Measurements from ENCODE around the gene FOXA2.

The FOXA2 gene

DNA sequence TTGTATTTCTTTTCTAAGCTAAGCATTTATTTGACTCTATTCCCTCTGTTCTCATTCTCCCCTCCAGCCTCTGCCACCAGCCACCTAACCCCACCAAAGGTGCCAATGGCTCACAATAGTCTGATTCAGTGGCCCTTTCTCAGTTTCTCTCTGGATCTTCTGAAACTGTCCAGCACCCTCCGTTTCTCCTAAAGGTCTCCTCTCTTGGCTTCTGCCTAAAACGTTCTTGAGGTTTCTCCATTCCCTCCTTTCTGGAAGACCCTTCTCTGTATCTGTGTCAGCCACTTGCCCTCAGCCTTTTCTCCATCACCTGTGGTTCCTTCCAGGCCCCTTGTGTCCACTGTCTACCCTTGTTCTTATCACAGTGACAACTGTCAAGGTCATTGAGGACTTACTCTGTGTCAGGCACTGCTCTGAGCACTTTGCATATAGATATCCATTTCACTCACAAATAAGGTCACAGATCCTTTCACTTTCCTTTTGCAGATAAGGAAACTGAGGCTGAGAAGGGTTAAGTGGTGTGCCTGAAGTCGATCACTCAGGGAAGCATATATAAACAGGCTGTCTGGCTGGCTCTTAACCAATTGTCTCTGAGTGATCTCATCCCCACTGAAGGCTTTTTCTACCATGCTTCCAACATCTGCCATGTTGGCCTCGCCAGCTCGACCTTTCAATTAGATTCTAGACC lies 48.1 kb downstream of the FOXA2 start:
- no peak overlapping the region for H3K27ac ChIP-seq
- no peak for DNase-seq (ENCODE audit: low spot score)
- TF ChIP-seq CTCF (conservative IDR thresholded peaks at IDR 0.05; ENCODE audit: low read depth): no peak
- POLR2A ChIA-PET (ENCODE audit: low non-redundant PET): no interaction called here
- CTCF ChIA-PET: no interaction called here

DNA sequence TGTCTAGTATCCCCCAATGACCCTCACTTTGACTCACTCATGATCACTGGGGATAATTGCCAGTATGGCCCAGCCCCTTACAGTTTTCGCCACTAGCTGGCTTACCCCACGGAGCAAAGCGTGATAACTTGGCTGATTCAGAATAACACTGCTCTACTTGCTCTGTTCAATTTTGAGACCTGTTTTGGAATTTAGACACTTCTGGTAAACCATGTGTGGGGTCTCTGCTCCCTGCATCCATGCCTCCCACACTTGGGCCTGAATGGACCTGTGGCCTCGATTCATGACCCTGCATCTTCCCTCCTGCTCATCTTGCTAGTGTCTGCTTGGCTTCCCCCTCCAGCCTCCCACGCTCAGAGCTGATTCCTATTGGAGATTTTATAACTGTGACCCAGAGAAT lies 48.9 kb downstream of the FOXA2 start:
- DNase-seq (ENCODE audit: low spot score): no peak
- no peak for TF ChIP-seq CTCF (conservative IDR thresholded peaks at IDR 0.05; ENCODE audit: low read depth)
- no peak overlapping the region for H3K27ac ChIP-seq
- ChIA-PET POLR2A (ENCODE audit: low non-redundant PET) (no interaction called here), CTCF (no interaction called here)

- POLR2A ChIA-PET (ENCODE audit: low non-redundant PET): no interaction called here
- H3K27ac ChIP-seq: no peak overlapping the region
- no peak for DNase-seq (ENCODE audit: low spot score)
- CTCF ChIA-PET: interaction anchor here (0.7 kb wide), 1 partner anchor 148 kb away, joined by 5 read pairs; no protein-coding TSS in a partner anchor
- TF ChIP-seq CTCF (conservative IDR thresholded peaks at IDR 0.05; ENCODE audit: low read depth): no peak
These were observed 50.3 kb downstream of the FOXA2 start for GRCh38 chr20:22533823-22534751.

- ChIA-PET POLR2A (ENCODE audit: low non-redundant PET) (no interaction called here), CTCF (interaction anchor here (0.7 kb wide), 1 partner anchor 936 kb away, joined by 3 read pairs; no protein-coding TSS in a partner anchor)
- no peak overlapping the region for H3K27ac ChIP-seq
- DNase-seq (ENCODE audit: low spot score): no peak
- no peak for TF ChIP-seq CTCF (conservative IDR thresholded peaks at IDR 0.05; ENCODE audit: low read depth)
These were observed 51.8 kb downstream of the FOXA2 start for GRCh38 chr20:22532598-22532997.

DNA sequence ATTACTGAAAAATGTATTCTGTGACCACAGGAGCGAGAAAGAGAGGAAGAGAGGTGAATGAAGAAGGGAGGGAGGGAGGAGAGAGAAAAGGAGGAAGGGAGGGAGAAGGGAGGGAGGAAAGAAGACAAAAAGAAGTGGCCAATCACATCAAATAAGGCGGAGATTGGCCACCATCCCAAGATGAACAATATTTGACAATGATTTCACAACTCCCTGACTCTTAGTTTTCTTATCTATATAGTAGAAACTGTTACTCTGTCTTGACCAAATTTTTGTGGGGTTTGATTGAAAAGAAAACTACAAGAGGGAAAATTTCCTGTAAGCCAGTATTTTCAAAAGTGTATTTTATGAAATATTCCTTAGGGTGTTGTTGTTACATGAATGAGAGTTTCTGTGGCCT lies 52.6 kb downstream of the FOXA2 start:
- no peak overlapping the region for H3K27ac ChIP-seq
- DNase-seq (ENCODE audit: low spot score): no peak
- no peak for TF ChIP-seq CTCF (conservative IDR thresholded peaks at IDR 0.05; ENCODE audit: low read depth)
- ChIA-PET CTCF (no interaction called here), POLR2A (ENCODE audit: low non-redundant PET) (no interaction called here)

GRCh38 chr20:22531056-22531615 lies 53.2 kb downstream of the FOXA2 start:
- H3K27ac ChIP-seq: no peak overlapping the region
- no peak for DNase-seq (ENCODE audit: low spot score)
- POLR2A ChIA-PET (ENCODE audit: low non-redundant PET): no interaction called here
- no peak for TF ChIP-seq CTCF (conservative IDR thresholded peaks at IDR 0.05; ENCODE audit: low read depth)
- CTCF ChIA-PET: no interaction called here

All from RWPE1 (cell line).